WI38 (cell line): Measurements from ENCODE around the gene VWA5B1.

Source experiments
- H3K4me3 ChIP-seq: 2 replicates; pipeline ENCODE4 v1.5.1; 2011; ENCODE audit warnings: low read depth, mild to moderate bottlenecking, control low read depth, low read length
- TF ChIP-seq, protein P1 (sequence below): IDR thresholded peaks from 2 replicates; pipeline ENCODE4 v1.5.1; 2012; ENCODE audit warnings: low read depth, mild to moderate bottlenecking, control low read depth, low read length

Gene VWA5B1

GRCh38 chr1:20376880-20377494, 86.3 kb downstream of the VWA5B1 start:
- TF ChIP-seq, protein P1, sequence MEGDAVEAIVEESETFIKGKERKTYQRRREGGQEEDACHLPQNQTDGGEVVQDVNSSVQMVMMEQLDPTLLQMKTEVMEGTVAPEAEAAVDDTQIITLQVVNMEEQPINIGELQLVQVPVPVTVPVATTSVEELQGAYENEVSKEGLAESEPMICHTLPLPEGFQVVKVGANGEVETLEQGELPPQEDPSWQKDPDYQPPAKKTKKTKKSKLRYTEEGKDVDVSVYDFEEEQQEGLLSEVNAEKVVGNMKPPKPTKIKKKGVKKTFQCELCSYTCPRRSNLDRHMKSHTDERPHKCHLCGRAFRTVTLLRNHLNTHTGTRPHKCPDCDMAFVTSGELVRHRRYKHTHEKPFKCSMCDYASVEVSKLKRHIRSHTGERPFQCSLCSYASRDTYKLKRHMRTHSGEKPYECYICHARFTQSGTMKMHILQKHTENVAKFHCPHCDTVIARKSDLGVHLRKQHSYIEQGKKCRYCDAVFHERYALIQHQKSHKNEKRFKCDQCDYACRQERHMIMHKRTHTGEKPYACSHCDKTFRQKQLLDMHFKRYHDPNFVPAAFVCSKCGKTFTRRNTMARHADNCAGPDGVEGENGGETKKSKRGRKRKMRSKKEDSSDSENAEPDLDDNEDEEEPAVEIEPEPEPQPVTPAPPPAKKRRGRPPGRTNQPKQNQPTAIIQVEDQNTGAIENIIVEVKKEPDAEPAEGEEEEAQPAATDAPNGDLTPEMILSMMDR, result peak; percentile 78
- no peak overlapping the region for H3K4me3 ChIP-seq

- TF ChIP-seq, protein P1, result no peak
- H3K4me3 ChIP-seq, result no peak overlapping the region
Observed at GRCh38 chr1:20377516-20378270, 87.0 kb downstream of the VWA5B1 start.

GRCh38 chr1:20379075-20379474, 88.4 kb downstream of the VWA5B1 start:
- H3K4me3 ChIP-seq, result no peak overlapping the region
- TF ChIP-seq, protein P1, result no peak

DNA sequence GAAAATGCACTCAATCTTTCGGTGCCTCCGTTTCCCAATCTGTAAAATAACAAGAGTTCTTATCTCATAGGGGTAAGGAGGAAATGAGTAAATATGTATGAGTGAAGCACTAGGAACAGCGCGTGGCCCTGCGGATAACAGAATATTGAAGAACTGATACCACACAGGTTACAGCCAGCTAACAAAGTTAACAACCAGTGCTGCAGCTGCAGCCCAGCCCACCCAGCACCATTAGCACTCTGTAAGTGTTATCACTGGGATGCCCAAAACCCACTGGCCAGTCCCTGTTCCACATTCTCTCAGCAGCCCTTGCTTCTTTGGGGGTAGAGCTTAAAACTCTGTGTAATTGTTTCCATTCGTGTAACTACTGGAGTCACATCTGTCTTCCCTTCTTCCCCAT, 89.5 kb downstream of the VWA5B1 start:
- H3K4me3 ChIP-seq, result no peak overlapping the region

DNA sequence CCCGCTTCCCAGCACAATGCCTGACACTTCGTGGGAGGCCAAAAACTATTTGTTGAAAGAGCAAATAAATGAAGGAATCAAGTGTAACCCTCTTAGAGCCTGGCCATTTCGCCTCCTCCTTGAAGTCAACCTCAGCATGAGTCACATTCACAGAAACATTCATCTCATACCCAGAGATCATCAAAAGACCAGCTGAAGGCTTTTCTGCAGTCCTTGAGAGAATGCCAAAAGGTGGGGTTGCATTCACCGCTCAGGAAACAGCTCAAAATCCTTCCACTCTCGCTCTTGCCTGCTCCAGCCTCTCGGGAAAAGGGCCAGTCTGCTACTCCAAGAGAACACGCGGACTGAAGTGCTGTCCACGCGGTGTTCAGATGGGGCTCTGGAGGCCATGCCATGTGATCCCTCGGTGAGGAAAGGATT, 90.0 kb downstream of the VWA5B1 start:
- TF ChIP-seq, protein P1, result no peak
- no peak overlapping the region for H3K4me3 ChIP-seq

More for the DNA sequence above, 89.5 kb downstream of the VWA5B1 start:
- TF ChIP-seq, protein P1, result no peak

DNA sequence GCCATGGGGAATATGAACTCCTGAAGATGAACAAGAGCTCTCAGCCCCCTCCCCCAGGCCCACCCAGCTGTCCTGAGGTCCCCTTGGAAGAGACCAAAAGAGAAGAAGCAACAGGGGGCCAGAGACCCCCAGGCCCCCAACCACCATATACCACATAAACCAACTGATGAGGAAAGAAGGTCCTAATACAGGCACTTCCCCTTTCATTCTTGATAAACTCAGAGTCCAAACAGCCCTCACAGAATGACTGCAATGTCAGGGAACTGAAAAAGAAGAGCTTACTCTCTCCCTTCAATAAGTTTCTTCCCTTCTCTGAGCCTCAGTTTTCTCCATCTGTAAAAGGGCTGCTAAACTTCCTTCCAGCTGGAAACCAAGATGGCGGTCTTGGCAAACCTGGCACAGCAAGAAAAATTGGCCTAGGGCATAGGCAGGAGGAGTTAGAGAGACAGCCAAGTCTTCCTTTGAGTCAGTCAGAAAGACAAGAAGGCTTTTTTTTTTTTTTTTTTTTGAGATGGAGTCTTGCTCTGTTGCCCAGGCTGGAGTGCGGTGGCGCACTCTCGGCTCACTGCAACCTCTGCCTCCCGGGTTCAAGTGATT, 90.5 kb downstream of the VWA5B1 start:
- TF ChIP-seq, protein P1, result no peak

DNA sequence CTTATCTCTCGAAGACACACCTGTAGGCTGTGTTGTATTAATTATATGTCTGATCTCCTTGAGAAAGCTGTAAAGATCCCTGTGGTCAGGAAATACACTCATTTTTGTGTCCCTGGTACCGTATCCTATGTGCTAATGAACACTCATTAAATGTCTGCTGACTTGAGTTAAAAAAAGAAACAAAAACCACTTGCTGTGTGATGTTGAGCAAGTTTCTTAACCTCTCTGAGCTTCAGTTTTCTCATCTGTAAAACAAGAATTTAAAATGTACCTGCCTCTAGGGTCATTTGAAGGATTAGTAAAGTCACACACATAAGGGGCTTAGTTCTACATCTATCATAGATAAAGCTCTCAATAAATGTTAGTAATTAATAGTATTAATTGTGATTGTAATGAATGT, 91.3 kb downstream of the VWA5B1 start:
- TF ChIP-seq, protein P1, result no peak
- no peak overlapping the region for H3K4me3 ChIP-seq

More for the DNA sequence above, 90.5 kb downstream of the VWA5B1 start:
- no peak overlapping the region for H3K4me3 ChIP-seq
